Stimulated activated CD8-positive, alpha-beta memory T cell treated with anti-CD3 and anti-CD28 coated beads, Interleukin-15, amount 100 ng/mL, for 24 hours (primary cell): ENCODE results near the gene MYO1H.
A peak's percentile ranks its signal among the peaks of the same experiment; 100 is the strongest.
"Not testable (repeated sequence)": the region's sequence is repeated elsewhere in the genome, so short reads cannot be mapped to it uniquely, and the experiment has no call there.

Source experiments
- DNase-seq: peaks from one replicate; pipeline ENCODE4 v3.0.0-alpha.2; 2020; ENCODE audit warnings: low read depth

Gene MYO1H

DNA sequence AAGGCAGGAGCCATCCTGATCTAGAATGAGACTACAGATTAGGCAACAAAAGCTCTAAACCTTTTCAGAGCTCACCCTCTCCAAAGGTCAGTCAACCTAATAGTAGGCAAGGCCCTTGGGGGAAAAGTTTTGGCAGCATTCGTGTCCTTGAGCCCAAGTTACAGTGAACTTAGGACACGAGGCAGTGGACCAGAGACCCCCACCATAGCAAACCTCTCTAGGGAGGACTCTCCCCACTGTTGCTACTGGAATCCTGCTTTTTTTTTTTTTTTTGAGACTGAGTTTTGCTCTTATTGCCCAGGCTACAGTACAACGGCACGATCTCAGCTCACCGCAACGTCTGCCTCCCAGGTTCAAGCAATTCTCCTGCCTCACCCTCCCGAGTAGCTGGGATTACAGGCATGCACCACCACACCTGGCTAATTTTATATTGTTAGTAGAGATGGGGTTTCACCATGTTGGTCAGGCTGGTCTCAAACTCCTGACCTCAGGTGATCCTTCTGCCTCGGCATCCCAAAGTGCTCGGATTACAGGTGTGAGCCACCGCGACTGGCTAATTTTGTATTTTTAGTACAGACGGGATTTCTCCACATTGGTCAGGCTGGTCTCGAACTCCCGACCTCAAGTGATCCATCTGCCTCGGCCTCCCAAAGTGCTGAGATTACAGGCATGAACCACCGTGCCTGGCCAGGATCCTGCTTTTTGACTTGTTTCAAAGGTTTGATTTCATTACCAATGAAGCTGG, 126.0 kb downstream of the MYO1H start:
- DNase-seq = not testable (repeated sequence)

- DNase-seq = no peak
Measured at GRCh38 chr12:109475121-109475520, 127.4 kb downstream of the MYO1H start.

GRCh38 chr12:109475993-109476806, 128.5 kb downstream of the MYO1H start:
- DNase-seq = no peak

- DNase-seq = no peak
Measured at GRCh38 chr12:109476807-109477184, 129.1 kb downstream of the MYO1H start.

- peak; percentile 81 for DNase-seq
Measured at GRCh38 chr12:109477185-109477962, 129.7 kb downstream of the MYO1H start, which contains the start of the genes KCTD10 and UBE3B. KCTD10 (minus strand) TSS chr12:109477300; CDS start chr12:109477262, 38 bp downstream. UBE3B (plus strand) TSS chr12:109477634; CDS start chr12:109483552, 5,918 bp downstream.

DNA sequence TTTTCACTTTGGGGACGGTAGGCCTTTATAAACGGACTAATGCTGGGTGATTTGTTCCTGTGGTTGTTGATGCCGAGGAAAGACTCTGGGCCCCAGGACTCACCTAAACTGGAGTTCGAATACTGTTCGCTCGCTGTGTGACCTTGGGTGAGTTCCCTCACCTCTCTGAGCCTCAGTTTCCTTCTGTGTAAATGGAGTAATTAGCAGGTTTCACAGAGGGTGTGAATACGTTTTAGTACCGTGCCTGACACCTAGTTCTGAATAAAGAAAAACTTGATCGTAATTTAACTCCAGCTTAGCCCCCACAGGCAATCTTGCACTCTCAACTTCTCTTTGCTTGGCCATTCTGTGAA, 130.2 kb downstream of the MYO1H start:
- DNase-seq = no peak

DNA sequence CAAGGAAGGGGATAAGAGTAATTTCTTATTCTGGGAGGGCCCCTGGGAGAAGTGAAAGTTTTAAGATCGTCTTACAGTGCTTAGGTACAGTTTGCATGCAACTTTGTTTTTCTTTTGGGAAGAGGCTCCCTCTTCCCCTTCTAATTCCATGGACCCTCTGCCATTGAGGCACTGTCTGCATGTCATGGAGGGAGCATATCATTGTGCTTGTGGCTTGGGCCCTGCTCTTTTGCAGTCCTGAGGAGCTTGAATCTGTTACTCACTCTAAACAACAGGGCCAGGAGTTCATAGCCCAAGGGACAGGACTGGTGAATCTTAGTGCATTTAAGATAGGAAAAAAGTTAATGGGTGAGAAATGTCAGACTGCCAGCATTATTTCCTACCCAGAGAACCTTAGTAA, 132.1 kb downstream of the MYO1H start:
- DNase-seq = no peak

DNA sequence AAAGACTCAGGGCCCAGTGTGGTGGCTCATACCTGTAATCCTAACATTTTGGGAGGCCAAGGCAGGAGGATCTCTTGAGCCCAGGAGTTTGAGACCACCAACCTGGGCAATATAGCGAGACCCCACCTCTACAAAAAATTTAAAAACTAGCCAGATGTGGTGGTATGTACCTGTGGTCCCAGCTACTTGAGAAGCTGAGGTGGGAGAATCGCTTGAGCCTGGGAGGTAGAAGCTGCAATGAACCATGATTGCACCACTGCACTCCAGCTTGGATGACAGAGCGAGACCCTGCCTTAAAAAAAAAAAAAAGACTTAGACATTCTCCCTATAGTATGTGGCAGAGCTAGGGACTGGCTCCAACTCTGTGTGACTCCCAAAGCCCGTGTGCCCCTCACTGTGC, 132.7 kb downstream of the MYO1H start:
- no peak for DNase-seq

DNA sequence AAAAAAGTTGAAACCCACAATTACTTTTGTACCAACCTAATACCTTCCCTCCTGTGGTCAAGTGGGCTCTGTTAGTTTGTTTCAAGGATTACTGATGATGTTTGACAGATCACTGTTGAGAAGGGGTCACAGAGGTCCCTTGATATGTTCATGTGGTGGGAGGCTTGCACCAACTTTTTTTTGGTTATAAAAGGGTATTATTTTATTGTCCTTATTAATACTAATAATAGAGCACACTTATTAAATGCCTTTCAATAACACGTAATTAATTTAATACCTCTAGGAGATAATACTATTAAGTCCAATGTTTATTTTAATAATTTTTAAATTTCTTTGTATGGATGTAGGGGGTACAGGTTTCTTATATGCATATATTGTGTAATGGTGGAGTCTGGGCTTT, 134.2 kb downstream of the MYO1H start:
- no peak for DNase-seq

- DNase-seq = no peak
Measured at GRCh38 chr12:109482491-109482890, 134.8 kb downstream of the MYO1H start.

DNA sequence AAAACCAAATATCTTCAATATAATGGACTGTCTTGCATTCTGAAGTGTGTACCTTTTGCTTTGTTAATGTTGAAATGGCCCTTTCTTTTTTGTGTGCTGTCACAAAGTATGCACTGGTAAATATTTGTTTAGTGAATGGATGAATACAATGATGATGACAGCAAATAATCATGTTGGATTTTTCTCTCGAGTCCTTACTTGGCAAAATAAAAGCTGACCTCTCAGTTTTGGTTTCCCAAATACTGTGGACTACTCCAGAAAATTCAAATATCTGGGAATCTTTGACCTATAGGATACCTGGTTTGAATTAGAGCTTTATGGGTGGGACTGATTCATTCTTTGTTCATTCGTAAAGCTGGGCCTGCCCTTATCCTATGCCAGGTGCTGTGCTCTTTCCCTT, 135.2 kb downstream of the MYO1H start:
- no peak for DNase-seq

DNA sequence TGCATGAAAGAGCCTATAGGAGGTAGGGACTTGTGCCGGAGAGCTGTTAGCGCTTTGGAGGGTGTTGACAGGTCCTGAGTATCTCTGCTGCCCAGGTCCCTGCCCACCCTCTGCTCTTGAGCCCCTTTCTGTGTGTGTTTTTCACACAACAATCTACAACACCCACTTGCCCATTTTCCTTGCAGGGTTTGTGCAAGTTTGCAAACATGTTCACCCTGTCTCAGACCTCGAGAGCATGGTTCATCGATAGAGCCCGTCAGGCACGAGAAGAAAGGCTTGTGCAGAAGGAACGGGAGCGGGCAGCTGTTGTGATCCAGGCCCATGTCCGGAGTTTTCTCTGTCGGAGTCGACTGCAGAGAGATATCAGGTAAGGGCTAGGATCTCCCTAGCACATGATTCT, 135.6 kb downstream of the MYO1H start:
- DNase-seq = no peak

DNA sequence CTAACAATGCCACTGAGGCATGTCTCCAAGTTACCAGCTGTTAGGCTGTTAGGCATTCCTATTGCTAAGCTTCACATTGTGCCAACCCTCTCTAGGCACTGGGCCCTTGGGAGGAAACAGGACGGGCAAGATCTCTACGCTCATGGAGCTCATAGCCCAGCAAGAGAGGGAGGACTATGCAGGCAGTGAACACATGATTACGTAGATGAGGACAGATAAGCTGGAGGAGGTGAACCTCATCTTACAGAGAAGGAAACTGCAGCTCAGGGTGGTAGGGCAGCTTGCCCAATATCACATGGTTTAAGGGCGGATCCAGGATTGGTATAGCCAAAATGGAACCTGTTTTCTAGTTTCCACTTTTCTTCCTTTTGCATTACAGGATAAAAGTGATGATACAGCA, 137.5 kb downstream of the MYO1H start:
- no peak for DNase-seq

GRCh38 chr12:109487181-109488050, 139.7 kb downstream of the MYO1H start:
- no peak for DNase-seq

DNA sequence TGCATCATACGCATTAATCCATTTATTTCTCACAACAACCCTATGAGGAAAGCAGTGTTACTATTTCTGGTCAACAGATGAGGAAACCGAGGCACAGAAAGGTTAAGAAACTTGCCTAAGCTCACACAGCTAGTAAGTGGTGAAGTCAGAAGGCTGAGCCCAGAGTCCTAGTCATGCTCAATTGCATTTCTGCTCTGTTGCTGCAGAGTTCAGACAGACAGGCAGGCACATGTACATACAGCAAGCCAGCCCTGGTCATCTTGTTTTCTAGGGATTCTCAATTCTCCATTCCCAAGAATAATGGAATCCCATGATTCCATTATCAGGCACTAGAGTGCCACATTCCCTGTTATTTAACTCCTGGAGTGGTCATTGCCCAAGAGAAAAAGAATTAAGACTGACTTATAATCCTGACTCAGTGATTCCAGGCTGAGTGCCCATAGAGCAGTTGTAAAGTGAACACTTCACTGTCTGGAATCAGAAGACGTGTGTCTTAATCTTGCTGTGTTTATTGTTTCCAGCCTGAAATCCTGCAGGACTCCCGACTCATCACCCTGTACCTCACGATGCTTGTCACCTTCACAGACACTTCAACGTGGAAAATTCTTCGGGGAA, 140.5 kb downstream of the MYO1H start:
- no peak for DNase-seq

GRCh38 chr12:109489016-109489954, 141.6 kb downstream of the MYO1H start:
- DNase-seq = no peak

DNA sequence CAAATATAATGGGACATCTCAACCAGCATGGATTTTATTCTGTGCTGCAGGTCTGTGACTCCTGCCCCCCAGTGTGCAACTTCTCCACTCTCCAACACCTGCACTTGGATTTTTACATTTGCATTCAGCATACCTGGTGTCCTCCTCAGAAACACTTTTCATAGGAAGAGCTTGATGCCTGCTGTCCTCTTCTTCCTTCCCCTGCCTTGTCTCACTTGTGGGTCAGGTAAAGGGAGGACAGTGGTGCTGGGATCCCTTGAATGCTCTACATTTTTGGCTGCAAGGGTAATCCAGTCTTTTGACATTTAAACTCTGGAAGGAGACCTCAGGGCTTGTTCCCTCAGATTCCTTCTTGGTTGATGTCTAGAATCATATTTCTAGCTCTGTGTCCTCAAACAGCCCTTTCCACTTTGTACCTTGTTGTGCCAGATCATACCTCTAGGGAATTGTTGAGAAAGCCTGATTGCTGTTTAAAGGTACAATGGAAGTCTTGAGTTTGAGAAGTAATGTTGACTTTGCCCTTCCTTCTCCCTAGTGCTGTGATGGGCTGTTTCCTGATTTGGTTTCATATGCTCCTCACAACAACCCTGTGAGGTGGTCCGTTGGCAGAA, 142.4 kb downstream of the MYO1H start:
- no peak for DNase-seq

GRCh38 chr12:109491671-109492070, 144.0 kb downstream of the MYO1H start:
- DNase-seq = no peak

GRCh38 chr12:109492371-109492770, 144.7 kb downstream of the MYO1H start:
- no peak for DNase-seq

DNA sequence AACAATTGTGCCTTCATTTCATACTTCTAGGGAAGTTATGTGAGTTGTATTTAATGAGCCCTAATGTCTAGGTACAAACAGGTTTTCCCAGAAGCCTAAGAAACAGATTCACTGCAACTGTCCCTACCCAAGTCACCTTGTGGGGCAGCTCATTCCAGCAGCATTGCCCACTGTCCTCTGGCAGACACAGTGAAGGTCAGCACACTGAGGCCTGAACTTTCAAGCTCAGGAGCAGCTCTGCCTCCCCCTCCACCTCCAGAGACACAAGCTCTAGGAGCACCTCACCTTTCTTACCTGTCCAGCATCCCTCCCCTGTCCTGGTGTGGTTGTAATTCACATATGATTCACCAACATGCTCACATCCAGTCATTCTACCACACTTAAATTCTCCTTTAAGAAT, 145.4 kb downstream of the MYO1H start:
- no peak for DNase-seq
